GM12878 (cell line): ENCODE results near the gene TNIP3. TPM values are rescaled to one million over a fixed set of nuclear protein-coding genes. Genes with fewer than 3 reads are reported as not detected.

ENCODE experiments used
- ATF7 ChIP-seq: fragments of 450-650 bp; IDR thresholded peaks from 2 replicates; pipeline ENCODE4 v1.6.1; 2016; ENCODE audit warnings: low read depth, mild to moderate bottlenecking
- BHLHE40 ChIP-seq, 2 experiments: fragments of 450-650 bp in 1 of 2; IDR thresholded peaks; 2 replicates each; pipeline ENCODE4 v1.6.1; 2011 to 2017; ENCODE audit warnings: low read depth in 2 of 2, borderline replicate concordance in 1 of 2, improper control_type of control experiment in 1 of 2, low read length in 1 of 2, mild to moderate bottlenecking in 1 of 2
- CBX5 ChIP-seq: sonication (generic); IDR thresholded peaks from 2 replicates; pipeline ENCODE4 v1.6.1; 2016; ENCODE audit warnings: low read depth, moderate library complexity, mild to moderate bottlenecking, inconsistent platforms
- FOS ChIP-seq: IDR thresholded peaks from 3 replicates; pipeline ENCODE4 v1.6.1; 2011; ENCODE audit warnings: borderline replicate concordance; ENCODE audit not compliant: insufficient read length; ENCODE audit errors: extremely low read depth
- GATAD2B ChIP-seq: fragments of 450-650 bp; conservative IDR thresholded peaks from 2 replicates; pipeline ENCODE4 v1.6.1; 2017; ENCODE audit warnings: low read depth, mild to moderate bottlenecking, moderate library complexity
- IRF4 ChIP-seq: IDR thresholded peaks from 2 replicates; pipeline ENCODE4 v1.6.1; 2011; ENCODE audit warnings: low read depth, low read length
- MYB ChIP-seq: fragments of 150-350 bp; IDR thresholded peaks from 2 replicates; pipeline ENCODE4 v1.6.1; 2014; ENCODE audit warnings: mild to moderate bottlenecking, low read depth, low read length, borderline replicate concordance
- RBBP5 ChIP-seq: fragments of 200-600 bp; sonication (generic); conservative IDR thresholded peaks from 2 replicates; pipeline ENCODE4 v1.6.1; 2016
- STAT3 ChIP-seq: IDR thresholded peaks from 2 replicates; pipeline ENCODE4 v1.6.1; 2011; ENCODE audit warnings: low read depth, low read length, improper control_type of control experiment
- TCF7 ChIP-seq: IDR thresholded peaks from 2 replicates; pipeline ENCODE4 v1.6.1; 2014; ENCODE audit warnings: antibody characterized with exemption, borderline replicate concordance
- polyA plus RNA-seq, 11 experiments: library from polyadenylated mRNA; depleted of rRNA in 4 of 11; unstranded in 6 of 11; stranded (reverse) in 5 of 11; fragments of >200 nt; fragmentation: Nextera tagmentation in 4 of 11; fragmentation: Illumina TruSeq in 1 of 11; extraction: Ambion mirVana in 4 of 11; extraction: Trizol in 1 of 11; gene quantifications; 1 replicate in 1 of 11; 2 replicates in 10 of 11; pipeline versions ENCODE4 v1.2.1 to v1.2.3, GENCODE V29; 2011 to 2016; ENCODE audit warnings: inconsistent platforms in 2 of 11, missing spikeins in 2 of 11, low read depth in 1 of 11
- total RNA-seq, 4 experiments: library from RNA; depleted of rRNA in 3 of 4; stranded (reverse); fragments of >200 nt in 3 of 4; fragmentation: Illumina TruSeq in 1 of 4; extraction: Trizol in 1 of 4; gene quantifications; 2 replicates each; pipeline versions ENCODE4 v1.2.1 to v1.2.3, GENCODE V29; 2013 to 2021
- TF ChIP-seq, protein P1 (sequence below): IDR thresholded peaks from 2 replicates; pipeline ENCODE4 v1.6.1; 2012; ENCODE audit warnings: improper control_type of control experiment, low read depth, low read length; ENCODE audit not compliant: insufficient replicate concordance
- TF ChIP-seq, protein P2 (sequence below): fragments of 450-650 bp; IDR thresholded peaks from 2 replicates; pipeline ENCODE4 v1.6.1; 2016; ENCODE audit warnings: mild to moderate bottlenecking
- TF ChIP-seq, protein P3 (sequence below): fragments of 450-650 bp; IDR thresholded peaks from 2 replicates; pipeline ENCODE4 v1.6.1; 2018; ENCODE audit warnings: borderline replicate concordance, mild to moderate bottlenecking; ENCODE audit not compliant: partially characterized antibody
- TF ChIP-seq, protein P4 (sequence below): IDR thresholded peaks from 2 replicates; pipeline ENCODE4 v1.6.1; 2012; ENCODE audit warnings: low read depth, low read length, improper control_type of control experiment
- TF ChIP-seq, protein P5 (sequence below): fragments of 450-650 bp; formaldehyde crosslinking; IDR thresholded peaks from 2 replicates; pipeline ENCODE4 v1.5.0; 2022; ENCODE audit warnings: mild to moderate bottlenecking, missing genetic modification characterization
- TF ChIP-seq, protein P6 (sequence below): IDR thresholded peaks from 2 replicates; pipeline ENCODE4 v1.6.1; 2011; ENCODE audit warnings: low read depth, mild to moderate bottlenecking, low read length, moderate library complexity, borderline replicate concordance; ENCODE audit errors: extremely low read depth

Gene TNIP3
- total and polyA plus RNA-seq, 10 of the 15 experiments (the other 5 are each of a cell fraction or from before 2014, with no cell fraction given): 0.21 to 1.4 (median 0.67) TPM

DNA sequence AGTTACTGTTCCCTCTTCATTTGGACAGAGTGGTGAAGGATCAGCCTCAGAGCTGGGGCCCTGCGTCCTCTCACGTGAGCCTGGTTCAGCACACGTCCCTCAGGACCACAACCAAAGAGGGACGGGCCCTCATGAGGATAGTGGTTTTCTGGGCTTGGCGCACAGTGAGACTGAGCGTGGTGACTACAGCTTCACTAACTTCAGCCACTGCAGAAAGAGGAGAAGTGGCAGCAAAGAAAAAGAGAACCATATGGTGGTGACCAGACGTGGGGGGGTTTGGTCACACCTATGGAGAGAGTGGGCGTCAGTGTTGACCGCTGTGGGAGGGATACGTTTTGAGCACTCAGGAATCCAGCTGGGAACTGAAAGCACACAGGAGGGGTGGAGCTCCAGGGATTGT, 21.8 kb upstream of the TNIP3 start (continued):
- TF ChIP-seq, protein P1, sequence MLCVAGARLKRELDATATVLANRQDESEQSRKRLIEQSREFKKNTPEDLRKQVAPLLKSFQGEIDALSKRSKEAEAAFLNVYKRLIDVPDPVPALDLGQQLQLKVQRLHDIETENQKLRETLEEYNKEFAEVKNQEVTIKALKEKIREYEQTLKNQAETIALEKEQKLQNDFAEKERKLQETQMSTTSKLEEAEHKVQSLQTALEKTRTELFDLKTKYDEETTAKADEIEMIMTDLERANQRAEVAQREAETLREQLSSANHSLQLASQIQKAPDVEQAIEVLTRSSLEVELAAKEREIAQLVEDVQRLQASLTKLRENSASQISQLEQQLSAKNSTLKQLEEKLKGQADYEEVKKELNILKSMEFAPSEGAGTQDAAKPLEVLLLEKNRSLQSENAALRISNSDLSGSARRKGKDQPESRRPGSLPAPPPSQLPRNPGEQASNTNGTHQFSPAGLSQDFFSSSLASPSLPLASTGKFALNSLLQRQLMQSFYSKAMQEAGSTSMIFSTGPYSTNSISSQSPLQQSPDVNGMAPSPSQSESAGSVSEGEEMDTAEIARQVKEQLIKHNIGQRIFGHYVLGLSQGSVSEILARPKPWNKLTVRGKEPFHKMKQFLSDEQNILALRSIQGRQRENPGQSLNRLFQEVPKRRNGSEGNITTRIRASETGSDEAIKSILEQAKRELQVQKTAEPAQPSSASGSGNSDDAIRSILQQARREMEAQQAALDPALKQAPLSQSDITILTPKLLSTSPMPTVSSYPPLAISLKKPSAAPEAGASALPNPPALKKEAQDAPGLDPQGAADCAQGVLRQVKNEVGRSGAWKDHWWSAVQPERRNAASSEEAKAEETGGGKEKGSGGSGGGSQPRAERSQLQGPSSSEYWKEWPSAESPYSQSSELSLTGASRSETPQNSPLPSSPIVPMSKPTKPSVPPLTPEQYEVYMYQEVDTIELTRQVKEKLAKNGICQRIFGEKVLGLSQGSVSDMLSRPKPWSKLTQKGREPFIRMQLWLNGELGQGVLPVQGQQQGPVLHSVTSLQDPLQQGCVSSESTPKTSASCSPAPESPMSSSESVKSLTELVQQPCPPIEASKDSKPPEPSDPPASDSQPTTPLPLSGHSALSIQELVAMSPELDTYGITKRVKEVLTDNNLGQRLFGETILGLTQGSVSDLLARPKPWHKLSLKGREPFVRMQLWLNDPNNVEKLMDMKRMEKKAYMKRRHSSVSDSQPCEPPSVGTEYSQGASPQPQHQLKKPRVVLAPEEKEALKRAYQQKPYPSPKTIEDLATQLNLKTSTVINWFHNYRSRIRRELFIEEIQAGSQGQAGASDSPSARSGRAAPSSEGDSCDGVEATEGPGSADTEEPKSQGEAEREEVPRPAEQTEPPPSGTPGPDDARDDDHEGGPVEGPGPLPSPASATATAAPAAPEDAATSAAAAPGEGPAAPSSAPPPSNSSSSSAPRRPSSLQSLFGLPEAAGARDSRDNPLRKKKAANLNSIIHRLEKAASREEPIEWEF: no peak
- TF ChIP-seq, protein P2, sequence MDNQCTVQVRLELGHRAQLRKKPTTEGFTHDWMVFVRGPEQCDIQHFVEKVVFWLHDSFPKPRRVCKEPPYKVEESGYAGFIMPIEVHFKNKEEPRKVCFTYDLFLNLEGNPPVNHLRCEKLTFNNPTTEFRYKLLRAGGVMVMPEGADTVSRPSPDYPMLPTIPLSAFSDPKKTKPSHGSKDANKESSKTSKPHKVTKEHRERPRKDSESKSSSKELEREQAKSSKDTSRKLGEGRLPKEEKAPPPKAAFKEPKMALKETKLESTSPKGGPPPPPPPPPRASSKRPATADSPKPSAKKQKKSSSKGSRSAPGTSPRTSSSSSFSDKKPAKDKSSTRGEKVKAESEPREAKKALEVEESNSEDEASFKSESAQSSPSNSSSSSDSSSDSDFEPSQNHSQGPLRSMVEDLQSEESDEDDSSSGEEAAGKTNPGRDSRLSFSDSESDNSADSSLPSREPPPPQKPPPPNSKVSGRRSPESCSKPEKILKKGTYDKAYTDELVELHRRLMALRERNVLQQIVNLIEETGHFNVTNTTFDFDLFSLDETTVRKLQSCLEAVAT: no peak
- TF ChIP-seq FOS (no peak), STAT3 (no peak), RBBP5 (no peak), MYB (no peak), BHLHE40 (IDR thresholded peaks at IDR 0.05; ENCODE audit: borderline replicate concordance in 1 of 2, low read depth in 2 of 2, low read length in 1 of 2) (peak; percentile 94 to 96), TCF7 (no peak), GATAD2B (no peak), ATF7 (no peak), CBX5 (no peak), IRF4 (no peak)
- TF ChIP-seq, protein P3, sequence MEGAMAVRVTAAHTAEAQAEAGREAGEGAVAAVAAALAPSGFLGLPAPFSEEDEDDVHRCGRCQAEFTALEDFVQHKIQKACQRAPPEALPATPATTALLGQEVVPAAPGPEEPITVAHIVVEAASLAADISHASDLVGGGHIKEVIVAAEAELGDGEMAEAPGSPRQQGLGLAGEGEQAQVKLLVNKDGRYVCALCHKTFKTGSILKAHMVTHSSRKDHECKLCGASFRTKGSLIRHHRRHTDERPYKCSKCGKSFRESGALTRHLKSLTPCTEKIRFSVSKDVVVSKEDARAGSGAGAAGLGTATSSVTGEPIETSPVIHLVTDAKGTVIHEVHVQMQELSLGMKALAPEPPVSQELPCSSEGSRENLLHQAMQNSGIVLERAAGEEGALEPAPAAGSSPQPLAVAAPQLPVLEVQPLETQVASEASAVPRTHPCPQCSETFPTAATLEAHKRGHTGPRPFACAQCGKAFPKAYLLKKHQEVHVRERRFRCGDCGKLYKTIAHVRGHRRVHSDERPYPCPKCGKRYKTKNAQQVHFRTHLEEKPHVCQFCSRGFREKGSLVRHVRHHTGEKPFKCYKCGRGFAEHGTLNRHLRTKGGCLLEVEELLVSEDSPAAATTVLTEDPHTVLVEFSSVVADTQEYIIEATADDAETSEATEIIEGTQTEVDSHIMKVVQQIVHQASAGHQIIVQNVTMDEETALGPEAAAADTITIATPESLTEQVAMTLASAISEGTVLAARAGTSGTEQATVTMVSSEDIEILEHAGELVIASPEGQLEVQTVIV: no peak
- TF ChIP-seq, protein P4, sequence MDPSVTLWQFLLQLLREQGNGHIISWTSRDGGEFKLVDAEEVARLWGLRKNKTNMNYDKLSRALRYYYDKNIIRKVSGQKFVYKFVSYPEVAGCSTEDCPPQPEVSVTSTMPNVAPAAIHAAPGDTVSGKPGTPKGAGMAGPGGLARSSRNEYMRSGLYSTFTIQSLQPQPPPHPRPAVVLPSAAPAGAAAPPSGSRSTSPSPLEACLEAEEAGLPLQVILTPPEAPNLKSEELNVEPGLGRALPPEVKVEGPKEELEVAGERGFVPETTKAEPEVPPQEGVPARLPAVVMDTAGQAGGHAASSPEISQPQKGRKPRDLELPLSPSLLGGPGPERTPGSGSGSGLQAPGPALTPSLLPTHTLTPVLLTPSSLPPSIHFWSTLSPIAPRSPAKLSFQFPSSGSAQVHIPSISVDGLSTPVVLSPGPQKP: no peak
- TF ChIP-seq, protein P5, sequence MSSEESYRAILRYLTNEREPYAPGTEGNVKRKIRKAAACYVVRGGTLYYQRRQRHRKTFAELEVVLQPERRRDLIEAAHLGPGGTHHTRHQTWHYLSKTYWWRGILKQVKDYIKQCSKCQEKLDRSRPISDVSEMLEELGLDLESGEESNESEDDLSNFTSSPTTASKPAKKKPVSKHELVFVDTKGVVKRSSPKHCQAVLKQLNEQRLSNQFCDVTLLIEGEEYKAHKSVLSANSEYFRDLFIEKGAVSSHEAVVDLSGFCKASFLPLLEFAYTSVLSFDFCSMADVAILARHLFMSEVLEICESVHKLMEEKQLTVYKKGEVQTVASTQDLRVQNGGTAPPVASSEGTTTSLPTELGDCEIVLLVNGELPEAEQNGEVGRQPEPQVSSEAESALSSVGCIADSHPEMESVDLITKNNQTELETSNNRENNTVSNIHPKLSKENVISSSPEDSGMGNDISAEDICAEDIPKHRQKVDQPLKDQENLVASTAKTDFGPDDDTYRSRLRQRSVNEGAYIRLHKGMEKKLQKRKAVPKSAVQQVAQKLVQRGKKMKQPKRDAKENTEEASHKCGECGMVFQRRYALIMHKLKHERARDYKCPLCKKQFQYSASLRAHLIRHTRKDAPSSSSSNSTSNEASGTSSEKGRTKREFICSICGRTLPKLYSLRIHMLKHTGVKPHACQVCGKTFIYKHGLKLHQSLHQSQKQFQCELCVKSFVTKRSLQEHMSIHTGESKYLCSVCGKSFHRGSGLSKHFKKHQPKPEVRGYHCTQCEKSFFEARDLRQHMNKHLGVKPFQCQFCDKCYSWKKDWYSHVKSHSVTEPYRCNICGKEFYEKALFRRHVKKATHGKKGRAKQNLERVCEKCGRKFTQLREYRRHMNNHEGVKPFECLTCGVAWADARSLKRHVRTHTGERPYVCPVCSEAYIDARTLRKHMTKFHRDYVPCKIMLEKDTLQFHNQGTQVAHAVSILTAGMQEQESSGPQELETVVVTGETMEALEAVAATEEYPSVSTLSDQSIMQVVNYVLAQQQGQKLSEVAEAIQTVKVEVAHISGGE: no peak
- TF ChIP-seq, protein P6, sequence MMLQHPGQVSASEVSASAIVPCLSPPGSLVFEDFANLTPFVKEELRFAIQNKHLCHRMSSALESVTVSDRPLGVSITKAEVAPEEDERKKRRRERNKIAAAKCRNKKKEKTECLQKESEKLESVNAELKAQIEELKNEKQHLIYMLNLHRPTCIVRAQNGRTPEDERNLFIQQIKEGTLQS: no peak
